Anterior cingulate cortex (tissue), 58 donors: Measurements from ENCODE around the gene GRAP.
A peak's percentile ranks its signal among the peaks of the same experiment; 100 is the strongest.

Experiments
- DNase-seq, 58 donors: peaks; one replicate each; lab custom pipeline; 2025; lab: John Stamatoyannopoulos, UW

Gene GRAP

GRCh38 chr17:19004421-19005136 is 42.2 kb downstream of the GRAP start, which contains the start of gene FAM83G:
Gene FAM83G, minus strand, starts transcription at chr17:19004764. Its CDS starts 723 bp downstream, at chr17:19004041.
- peak in 5 of 58 donors; percentile 8 to 26 (median 14) for DNase-seq

GRCh38 chr17:19003543-19004420 is 43.0 kb downstream of the GRAP start:
- DNase-seq: peak in 1 of 58 donors; percentile 21

- no peak for DNase-seq
Observed at GRCh38 chr17:19002805-19003542, 43.8 kb downstream of the GRAP start.

GRCh38 chr17:19001907-19002590 is 44.7 kb downstream of the GRAP start:
- no peak for DNase-seq

GRCh38 chr17:19000531-19001325 is 46.0 kb downstream of the GRAP start:
- no peak for DNase-seq

GRCh38 chr17:18999911-19000310 is 46.8 kb downstream of the GRAP start:
- DNase-seq: no peak

GRCh38 chr17:18999394-18999793 is 47.4 kb downstream of the GRAP start:
- no peak for DNase-seq

GRCh38 chr17:18997650-18998196 is 49.0 kb downstream of the GRAP start:
- DNase-seq: no peak

- DNase-seq: no peak
Observed at GRCh38 chr17:18996458-18996857, 50.3 kb downstream of the GRAP start.

- no peak for DNase-seq
Observed at GRCh38 chr17:18995220-18995619, 51.5 kb downstream of the GRAP start.

GRCh38 chr17:18994631-18995030 is 52.1 kb downstream of the GRAP start:
- no peak for DNase-seq

GRCh38 chr17:18993905-18994526 is 52.7 kb downstream of the GRAP start:
- DNase-seq: no peak

GRCh38 chr17:18992454-18993130 is 54.2 kb downstream of the GRAP start:
- DNase-seq: no peak

GRCh38 chr17:18991531-18992315 is 55.0 kb downstream of the GRAP start:
- no peak for DNase-seq

- DNase-seq: no peak
Observed at GRCh38 chr17:18990331-18990730, 56.4 kb downstream of the GRAP start.

GRCh38 chr17:18988546-18989173 is 58.1 kb downstream of the GRAP start:
- no peak for DNase-seq
